GM21447 (cell line): ENCODE data around the gene HEPN1.

Experiments
- ATAC-seq: cut with Tn5 transposase; IDR thresholded peaks from one replicate; pipeline ENCODE4 v1.9.1; 2021; ENCODE audit not compliant: unreplicated experiment

The HEPN1 gene

GRCh38 chr11:124918950-124919349 is at the start of gene HEPN1:
Gene HEPN1, plus strand, starts transcription at chr11:124919250.
- ATAC-seq, result no peak

GRCh38 chr11:124869331-124869730 is 49.7 kb upstream of the HEPN1 start:
- ATAC-seq, result no peak

- no peak for ATAC-seq
Measured at GRCh38 chr11:124869856-124870387, 49.1 kb upstream of the HEPN1 start.

GRCh38 chr11:124870430-124870829 is 48.6 kb upstream of the HEPN1 start:
- no peak for ATAC-seq

- no peak for ATAC-seq
Measured at GRCh38 chr11:124872280-124872679, 46.8 kb upstream of the HEPN1 start.

GRCh38 chr11:124872741-124873140 is 46.3 kb upstream of the HEPN1 start:
- no peak for ATAC-seq

GRCh38 chr11:124873951-124874350 is 45.1 kb upstream of the HEPN1 start:
- ATAC-seq, result no peak

GRCh38 chr11:124874571-124875255 is 44.3 kb upstream of the HEPN1 start:
- ATAC-seq, result no peak

- no peak for ATAC-seq
Measured at GRCh38 chr11:124875401-124875800, 43.6 kb upstream of the HEPN1 start.

GRCh38 chr11:124875943-124876817 is 42.9 kb upstream of the HEPN1 start:
- ATAC-seq, result peak; percentile 87

GRCh38 chr11:124876818-124877630 is 42.0 kb upstream of the HEPN1 start:
- no peak for ATAC-seq

- ATAC-seq, result no peak
Measured at GRCh38 chr11:124877631-124877909, 41.5 kb upstream of the HEPN1 start.

- no peak for ATAC-seq
Measured at GRCh38 chr11:124877910-124878758, 40.9 kb upstream of the HEPN1 start.

- ATAC-seq, result no peak
Measured at GRCh38 chr11:124878759-124879492, 40.1 kb upstream of the HEPN1 start.

GRCh38 chr11:124879493-124880289 is 39.4 kb upstream of the HEPN1 start:
- ATAC-seq, result no peak

GRCh38 chr11:124880290-124880611 is 38.8 kb upstream of the HEPN1 start:
- ATAC-seq, result no peak

- no peak for ATAC-seq
Measured at GRCh38 chr11:124880958-124881357, 38.1 kb upstream of the HEPN1 start.

GRCh38 chr11:124882339-124883071 is 36.5 kb upstream of the HEPN1 start:
- ATAC-seq, result no peak
